Hepatocyte (in vitro differentiated cells): ENCODE measurements around the gene RUNX1.

Experiments
- EZH2phosphoT487 ChIP-seq: fragments of 200-600 bp; sonication (generic); IDR thresholded peaks from one replicate; pipeline ENCODE4 v1.6.1; 2018; ENCODE audit warnings: antibody characterized with exemption, mild to moderate bottlenecking, low read depth, moderate library complexity; ENCODE audit not compliant: unreplicated experiment, severe bottlenecking
- TF ChIP-seq, protein P1 (sequence below): fragments of 200-600 bp; sonication (generic); IDR thresholded peaks from 2 replicates; pipeline ENCODE4 v1.5.1; 2016; ENCODE audit warnings: antibody characterized with exemption, mild to moderate bottlenecking; ENCODE audit not compliant: poor library complexity

GRCh38 chr21:34822942-34823341, 226.2 kb downstream of the RUNX1 start:
- TF ChIP-seq, protein P1, sequence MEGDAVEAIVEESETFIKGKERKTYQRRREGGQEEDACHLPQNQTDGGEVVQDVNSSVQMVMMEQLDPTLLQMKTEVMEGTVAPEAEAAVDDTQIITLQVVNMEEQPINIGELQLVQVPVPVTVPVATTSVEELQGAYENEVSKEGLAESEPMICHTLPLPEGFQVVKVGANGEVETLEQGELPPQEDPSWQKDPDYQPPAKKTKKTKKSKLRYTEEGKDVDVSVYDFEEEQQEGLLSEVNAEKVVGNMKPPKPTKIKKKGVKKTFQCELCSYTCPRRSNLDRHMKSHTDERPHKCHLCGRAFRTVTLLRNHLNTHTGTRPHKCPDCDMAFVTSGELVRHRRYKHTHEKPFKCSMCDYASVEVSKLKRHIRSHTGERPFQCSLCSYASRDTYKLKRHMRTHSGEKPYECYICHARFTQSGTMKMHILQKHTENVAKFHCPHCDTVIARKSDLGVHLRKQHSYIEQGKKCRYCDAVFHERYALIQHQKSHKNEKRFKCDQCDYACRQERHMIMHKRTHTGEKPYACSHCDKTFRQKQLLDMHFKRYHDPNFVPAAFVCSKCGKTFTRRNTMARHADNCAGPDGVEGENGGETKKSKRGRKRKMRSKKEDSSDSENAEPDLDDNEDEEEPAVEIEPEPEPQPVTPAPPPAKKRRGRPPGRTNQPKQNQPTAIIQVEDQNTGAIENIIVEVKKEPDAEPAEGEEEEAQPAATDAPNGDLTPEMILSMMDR, result no peak
- TF ChIP-seq EZH2phosphoT487, result no peak
